Bronchial epithelial cell (primary cell): ENCODE measurements around the gene TCEAL7. TPM values are rescaled to one million over a fixed set of nuclear protein-coding genes. Genes with fewer than 3 reads are reported as not detected.

Source experiments
- DNase-seq: peaks from one replicate; pipeline ENCODE4 v3.0.0-alpha.2; 2010; ENCODE audit warnings: low read depth
- FAIRE-seq: peaks from 2 replicates; lab custom pipeline; 2011; peaks lifted over from hg19 to GRCh38; lab: Jason Lieb, UNC
- H3K27me3 ChIP-seq: 2 replicates; pipeline ENCODE4 v1.5.1; 2011; ENCODE audit warnings: low read length; ENCODE audit not compliant: control insufficient read depth, insufficient read depth
- H3K36me3 ChIP-seq: 2 replicates; pipeline ENCODE4 v1.5.1; 2011; ENCODE audit warnings: low read length; ENCODE audit not compliant: control insufficient read depth, insufficient read depth
- H3K4me3 ChIP-seq: 2 replicates; pipeline ENCODE4 v1.5.1; 2011; ENCODE audit warnings: mild to moderate bottlenecking, low read depth, low read length, control low read depth
- CTCF ChIP-seq: IDR thresholded peaks from 2 replicates; pipeline ENCODE4 v1.5.1; 2011; ENCODE audit warnings: mild to moderate bottlenecking, moderate library complexity, low read length, control low read depth, inconsistent platforms; ENCODE audit not compliant: insufficient read depth, severe bottlenecking
- total RNA-seq: library from RNA; depleted of rRNA; stranded (reverse); fragments of >200 nt; gene quantifications from 2 replicates; pipeline ENCODE4 v1.2.1, GENCODE V29; 2014

The TCEAL7 gene
- total RNA-seq, 1 donor from 2014 or later: 1.1 TPM

DNA sequence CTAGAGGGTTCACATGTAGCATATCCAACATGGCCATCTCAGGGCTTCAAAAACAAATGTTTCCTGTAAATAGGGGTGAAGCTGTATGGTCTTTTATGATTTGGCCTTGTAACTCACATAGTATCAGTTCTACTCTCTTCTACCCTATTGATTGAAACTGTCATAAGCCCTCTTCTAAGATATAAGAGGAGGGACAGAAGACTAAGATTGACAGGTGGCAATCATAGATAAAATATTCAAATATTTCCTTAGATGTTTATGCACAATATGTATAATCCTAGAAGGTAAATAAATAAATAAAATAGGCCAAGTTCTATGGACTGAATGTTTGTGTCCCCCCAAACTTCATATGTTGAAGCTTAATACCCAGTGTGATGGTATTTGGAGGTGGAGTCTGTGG, 39.4 kb downstream of the TCEAL7 start:
- no peak for FAIRE-seq
- TF ChIP-seq CTCF: no peak
- Histone ChIP-seq H3K4me3 (no peak overlapping the region), H3K36me3 (no peaks in the 10 kb centered on the region), H3K27me3 (no peaks in the 10 kb centered on the region)
- DNase-seq: no peak

- no peak for FAIRE-seq
- H3K36me3 ChIP-seq: no peaks in the 10 kb centered on the region
- H3K4me3 ChIP-seq: no peak overlapping the region
- no peaks in the 10 kb centered on the region for H3K27me3 ChIP-seq
- no peak for TF ChIP-seq CTCF
- no peak for DNase-seq
Observed at GRCh38 chrX:103372886-103373285, 42.8 kb downstream of the TCEAL7 start.

- FAIRE-seq (no peak), DNase-seq (peak; percentile 76)
- TF ChIP-seq CTCF: no peak
- H3K36me3 ChIP-seq: no peaks in the 10 kb centered on the region
- no peaks in the 10 kb centered on the region for H3K27me3 ChIP-seq
- H3K4me3 ChIP-seq: no peak overlapping the region
Observed at GRCh38 chrX:103373581-103373980, 43.5 kb downstream of the TCEAL7 start.

- DNase-seq (no peak), FAIRE-seq (no peak)
- Histone ChIP-seq H3K4me3 (peak within 1 kb of the TSS; percentile 62), H3K36me3 (no peaks in the 10 kb centered on the region), H3K27me3 (no peaks in the 10 kb centered on the region)
- TF ChIP-seq CTCF: no peak
Observed at GRCh38 chrX:103376118-103376978, 46.3 kb downstream of the TCEAL7 start, which contains the start of gene BEX3. BEX3 (plus strand) TSS chrX:103376538; CDS start chrX:103377522, 984 bp downstream.

DNA sequence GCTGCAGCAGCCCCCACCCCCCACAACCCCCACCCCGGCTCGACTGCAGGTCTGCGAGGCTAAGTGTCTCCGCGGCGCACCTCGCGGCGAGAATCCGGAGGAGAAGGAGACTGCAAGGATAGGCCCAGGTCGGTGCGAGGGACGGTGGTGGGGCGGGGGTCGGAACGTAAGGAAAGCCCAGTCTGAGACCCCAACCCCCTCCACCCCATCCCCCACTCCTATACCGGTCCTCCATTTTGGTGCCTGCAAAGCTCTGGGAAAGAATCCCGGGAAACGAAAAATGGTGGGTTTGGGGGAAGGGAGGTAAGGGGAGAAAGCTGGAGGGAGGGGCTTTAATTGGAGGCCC, 46.9 kb downstream of the TCEAL7 start:
- Histone ChIP-seq H3K36me3 (no peaks in the 10 kb centered on the region), H3K4me3 (peak overlapping the region; percentile 62)
- TF ChIP-seq CTCF: no peak

GRCh38 chrX:103378990-103379389, 49.0 kb downstream of the TCEAL7 start:
- no peak for TF ChIP-seq CTCF
- DNase-seq (no peak), FAIRE-seq (no peak)
- Histone ChIP-seq H3K4me3 (no peak overlapping the region), H3K36me3 (no peaks in the 10 kb centered on the region), H3K27me3 (no peaks in the 10 kb centered on the region)

More for the DNA sequence above, 46.9 kb downstream of the TCEAL7 start:
- no peaks in the 10 kb centered on the region for H3K27me3 ChIP-seq
- DNase-seq (no peak), FAIRE-seq (no peak)
